GM21381 (cell line): ENCODE results near the gene WDR74.

Experiments
- ATAC-seq: cut with Tn5 transposase; IDR thresholded peaks from one replicate; pipeline ENCODE4 v1.9.1; 2021; ENCODE audit warnings: mild to moderate bottlenecking, moderate library complexity; ENCODE audit not compliant: unreplicated experiment

The WDR74 gene

DNA sequence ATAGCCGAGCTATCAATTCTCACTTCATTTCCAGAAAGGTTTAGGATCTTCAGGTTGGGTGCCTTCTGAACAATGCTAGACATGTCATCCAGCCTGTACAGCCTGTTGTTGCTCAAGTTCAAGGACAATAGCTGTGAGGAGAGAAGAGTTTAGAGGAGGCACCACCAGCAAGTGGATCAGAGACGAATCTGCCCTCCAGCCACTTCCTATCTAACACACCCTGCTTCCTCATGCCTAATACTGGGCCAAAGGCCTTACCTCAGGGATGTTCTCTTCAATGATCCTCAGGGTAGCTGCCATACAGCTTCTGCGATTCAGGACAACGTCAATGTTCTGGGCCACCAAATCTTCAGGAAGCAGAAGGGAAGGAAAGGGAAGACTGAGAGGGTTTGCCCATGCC is 38.3 kb downstream of the WDR74 start:
- ATAC-seq: no peak

DNA sequence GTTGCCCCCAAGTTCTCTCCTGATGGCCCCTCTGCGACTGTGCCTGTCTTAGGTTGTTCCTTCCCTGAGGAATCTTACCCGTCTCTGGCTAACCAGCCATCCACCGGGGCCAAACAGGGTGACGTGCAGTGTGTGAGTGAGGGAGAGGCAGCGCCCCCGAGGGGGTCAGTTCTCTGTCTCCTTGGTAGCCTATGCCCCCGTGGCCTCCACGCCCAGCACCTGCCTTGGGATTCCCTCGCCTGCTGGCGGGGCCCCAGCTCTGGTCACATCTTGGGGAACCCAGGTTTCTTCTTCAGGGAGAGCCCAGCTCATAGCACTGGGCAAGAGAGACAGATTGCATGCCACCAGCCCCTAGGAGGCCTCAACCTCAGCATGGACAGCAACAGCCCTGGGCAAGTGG is 39.9 kb downstream of the WDR74 start:
- ATAC-seq: no peak

DNA sequence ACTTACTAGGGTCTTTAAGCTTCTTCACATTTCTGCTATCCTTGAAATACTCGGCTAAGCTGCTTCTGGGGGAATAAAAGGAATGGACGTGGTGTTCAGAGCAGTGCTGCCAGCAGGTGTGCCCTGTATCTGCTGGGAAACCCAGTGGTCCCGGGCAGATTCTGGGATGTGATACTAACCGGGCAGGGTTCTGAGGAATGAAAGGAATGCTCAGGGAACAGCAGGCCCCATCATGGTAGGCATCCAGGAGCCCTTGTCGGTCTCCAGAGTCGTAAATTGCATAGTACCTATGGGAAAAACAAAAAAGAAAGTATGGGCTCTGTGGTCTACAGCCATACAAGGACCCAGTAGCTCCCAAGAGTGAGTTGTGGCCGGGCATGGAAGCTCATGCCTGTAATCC is 43.1 kb downstream of the WDR74 start:
- no peak for ATAC-seq

DNA sequence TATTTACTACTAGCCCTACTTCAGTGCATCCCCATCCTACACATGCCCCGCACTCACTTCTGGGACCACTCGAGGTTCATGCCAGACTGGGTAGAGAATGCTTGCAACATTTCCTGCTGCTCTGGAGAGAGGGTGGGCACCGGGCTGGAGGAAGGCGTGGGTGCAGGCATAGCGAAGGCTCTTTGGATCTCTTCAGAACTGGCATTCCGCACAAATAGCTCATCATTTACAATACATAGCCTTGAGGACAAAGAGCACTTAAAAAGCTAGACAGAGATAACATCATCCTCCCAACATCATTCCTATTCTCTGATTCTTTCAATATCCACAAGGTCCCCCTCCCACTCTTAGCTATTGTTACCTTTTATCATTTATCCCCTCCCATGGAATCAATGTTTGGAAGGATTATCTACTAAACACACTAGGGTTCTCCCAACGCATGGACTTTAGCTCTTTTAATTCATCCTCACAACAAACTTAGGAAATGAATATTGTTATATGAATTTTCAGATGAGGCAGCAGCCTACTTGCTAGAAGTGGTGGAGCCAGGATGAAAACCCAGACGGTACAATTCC is 45.1 kb downstream of the WDR74 start:
- no peak for ATAC-seq

DNA sequence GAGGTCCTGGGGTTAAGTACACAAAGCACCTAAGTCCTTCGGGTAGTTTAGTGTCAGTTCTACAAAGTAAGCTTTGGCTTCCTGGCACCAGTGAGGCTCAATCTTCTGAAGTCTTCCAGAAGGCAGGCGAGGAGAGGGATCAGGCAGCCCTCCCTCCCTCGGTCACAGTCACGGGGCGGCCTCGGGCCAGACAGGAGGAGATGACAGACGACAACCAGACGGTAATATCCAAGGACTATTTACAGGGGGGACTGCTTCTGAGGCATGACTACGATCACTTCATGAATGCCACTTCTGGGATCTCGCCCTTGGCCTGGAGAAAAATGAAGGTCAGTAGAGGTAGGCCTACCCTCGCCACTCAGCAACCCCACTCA is 47.2 kb downstream of the WDR74 start:
- no peak for ATAC-seq

DNA sequence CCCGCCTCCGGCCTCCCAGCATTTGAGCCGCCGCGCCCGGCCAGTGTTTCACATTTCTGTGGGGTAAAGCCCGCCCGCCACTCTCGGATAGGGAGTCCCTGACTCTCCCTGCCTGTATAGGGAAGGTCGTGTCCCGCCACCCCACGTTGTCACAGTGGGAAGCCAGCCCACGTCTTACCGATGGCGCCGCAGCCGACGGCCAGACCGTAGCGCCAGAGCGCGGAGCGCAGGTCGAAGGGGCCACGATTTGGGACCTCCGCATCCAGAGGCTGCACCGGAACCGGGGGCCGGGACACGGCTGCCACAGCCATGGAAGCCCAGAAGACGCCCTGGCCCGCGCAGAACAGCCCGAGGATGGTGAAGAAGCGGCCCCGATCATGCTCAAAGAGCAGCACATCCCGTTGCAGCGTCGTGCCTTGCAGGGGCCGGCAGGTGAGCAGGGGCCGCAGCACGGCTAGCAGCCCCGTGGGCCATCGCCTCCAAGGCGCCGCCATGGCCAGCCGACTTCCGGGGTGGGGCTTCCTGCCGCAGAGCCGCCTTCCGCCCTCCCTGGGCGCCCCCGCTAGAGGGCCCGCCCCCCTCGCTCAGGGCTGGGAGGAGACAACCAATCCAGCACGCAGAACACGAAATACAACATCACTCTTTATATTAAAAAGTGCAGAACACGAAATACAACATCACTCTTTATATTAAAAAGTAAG is 47.7 kb downstream of the WDR74 start, which contains the start of gene TMEM223:
TSS of gene TMEM223 (minus strand) at position 506 of the 701 bp plus-strand sequence. CDS start at position 494, 12 bp downstream.
- ATAC-seq: peak; percentile 66

DNA sequence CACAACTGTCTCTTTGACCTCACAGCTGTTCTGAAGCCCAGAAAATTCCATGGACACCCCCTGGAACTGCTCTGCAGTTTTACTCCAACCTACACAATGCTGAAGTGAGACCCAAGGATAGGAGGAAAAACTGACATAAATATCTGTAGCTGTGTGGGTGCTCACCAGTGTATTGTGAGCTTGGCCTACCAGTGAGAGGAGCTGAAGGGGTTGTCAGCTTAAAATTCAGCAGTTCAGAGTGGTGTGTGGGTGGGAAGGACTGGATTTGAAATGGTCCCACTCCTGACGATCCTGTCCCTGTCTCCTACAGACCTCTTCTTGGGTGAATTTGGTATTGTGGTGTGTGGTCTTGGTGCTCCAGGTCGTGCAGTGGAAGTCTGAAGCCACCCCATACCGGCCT is 49.8 kb downstream of the WDR74 start:
- ATAC-seq: no peak

DNA sequence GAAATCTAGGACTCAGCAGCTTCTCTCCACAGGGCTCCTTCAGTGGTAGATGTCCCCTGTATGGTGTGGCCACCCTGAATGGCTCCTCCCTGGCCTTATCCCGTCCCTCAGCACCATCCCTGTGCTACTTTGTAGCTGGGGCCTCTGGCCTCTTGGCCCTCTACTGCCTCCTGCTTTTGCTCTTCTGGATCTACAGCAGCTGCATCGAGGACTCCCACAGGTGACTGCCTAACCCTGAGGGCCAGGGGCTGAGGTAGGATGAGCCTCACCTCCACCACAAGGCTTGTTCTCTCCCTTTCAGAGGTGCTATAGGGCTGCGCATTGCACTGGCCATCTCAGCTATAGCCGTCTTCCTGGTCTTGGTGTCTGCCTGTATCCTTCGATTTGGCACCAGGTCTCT is 50.4 kb downstream of the WDR74 start:
- ATAC-seq: no peak

DNA sequence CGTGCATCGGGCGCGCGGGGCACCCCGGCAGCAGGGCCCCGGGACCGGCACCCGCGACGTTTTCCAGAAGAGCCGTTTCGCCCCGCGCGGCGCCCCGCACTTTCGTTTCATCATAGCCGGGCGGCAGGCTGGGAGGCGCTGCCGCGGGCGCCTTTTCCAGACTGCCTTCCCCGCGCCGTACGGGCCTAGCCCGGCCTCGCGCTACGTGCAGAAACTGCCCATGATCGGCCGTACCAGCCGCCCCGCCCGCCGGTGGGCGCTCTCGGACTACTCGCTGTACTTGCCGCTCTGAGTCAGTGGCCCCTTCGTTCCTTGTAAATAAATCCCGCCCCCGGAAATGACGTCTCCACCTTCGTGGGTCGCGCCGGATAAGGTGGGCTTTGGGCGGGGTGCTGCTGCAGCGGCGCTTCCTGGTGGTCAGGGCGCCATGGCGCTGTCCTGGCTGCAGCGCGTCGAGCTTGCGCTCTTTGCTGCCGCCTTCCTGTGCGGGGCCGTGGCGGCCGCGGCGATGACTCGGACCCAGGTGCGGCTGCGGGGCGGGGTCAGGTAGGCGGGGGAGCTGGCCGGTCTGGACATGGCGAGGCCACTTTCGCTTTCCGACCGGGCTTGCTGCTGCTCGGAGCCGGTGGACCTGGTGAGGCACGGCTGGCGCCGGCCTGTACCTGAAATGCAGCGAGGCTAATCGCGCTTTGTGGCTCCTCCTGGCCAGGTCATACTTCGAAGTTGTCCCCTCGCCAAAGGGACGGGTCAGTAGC is 52.2 kb downstream of the WDR74 start, which contains the start of gene TMEM179B:
TSS of gene TMEM179B (plus strand) at position 398 of the 755 bp plus-strand sequence. CDS start at position 428, 30 bp downstream.
- ATAC-seq: peak; percentile 64

DNA sequence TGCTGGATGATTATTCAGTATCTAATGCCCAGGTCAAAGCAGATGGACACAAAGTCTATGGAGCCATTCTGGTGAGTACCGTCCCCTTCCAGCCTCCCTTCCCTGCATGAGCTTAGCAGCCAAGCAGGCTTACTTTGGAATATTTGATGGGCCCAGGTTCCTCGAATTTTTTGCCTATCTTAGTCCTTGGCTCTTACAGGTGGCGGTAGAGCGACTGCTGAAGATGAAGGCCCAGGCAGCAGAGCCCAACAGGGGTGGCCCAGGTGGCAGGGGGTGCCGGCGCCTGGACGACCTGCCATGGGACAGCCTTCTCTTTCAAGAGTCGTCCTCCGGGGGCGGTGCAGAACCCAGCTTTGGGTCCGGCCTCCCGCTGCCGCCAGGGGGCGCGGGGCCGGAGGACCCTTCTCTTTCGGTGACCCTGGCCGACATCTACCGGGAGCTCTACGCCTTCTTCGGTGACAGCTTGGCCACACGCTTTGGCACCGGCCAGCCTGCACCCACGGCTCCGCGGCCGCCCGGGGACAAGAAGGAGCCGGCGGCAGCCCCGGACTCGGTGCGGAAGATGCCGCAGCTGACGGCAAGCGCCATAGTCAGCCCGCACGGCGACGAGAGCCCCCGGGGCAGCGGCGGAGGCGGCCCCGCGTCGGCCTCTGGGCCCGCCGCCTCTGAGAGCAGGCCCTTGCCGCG is 52.9 kb downstream of the WDR74 start:
- peak; percentile 60 for ATAC-seq
